NCI-H460 (cell line): ENCODE measurements around the gene FBRSL1. TPM values are rescaled to one million over a fixed set of nuclear protein-coding genes. Genes with fewer than 3 reads are reported as not detected.

Source experiments
- DNase-seq: peaks from one replicate; pipeline ENCODE4 v3.0.0-alpha.2; 2016; ENCODE audit warnings: low read depth; ENCODE audit errors: extremely low read depth
- total RNA-seq: library from RNA; depleted of rRNA; stranded (reverse); fragments of >200 nt; shearing (Covaris generic); gene quantifications from 2 replicates; pipeline ENCODE4 v1.2.3, GENCODE V29; 2014

The FBRSL1 gene
- total RNA-seq, 1 experiment from 2014 or later = 18.2 TPM

DNA sequence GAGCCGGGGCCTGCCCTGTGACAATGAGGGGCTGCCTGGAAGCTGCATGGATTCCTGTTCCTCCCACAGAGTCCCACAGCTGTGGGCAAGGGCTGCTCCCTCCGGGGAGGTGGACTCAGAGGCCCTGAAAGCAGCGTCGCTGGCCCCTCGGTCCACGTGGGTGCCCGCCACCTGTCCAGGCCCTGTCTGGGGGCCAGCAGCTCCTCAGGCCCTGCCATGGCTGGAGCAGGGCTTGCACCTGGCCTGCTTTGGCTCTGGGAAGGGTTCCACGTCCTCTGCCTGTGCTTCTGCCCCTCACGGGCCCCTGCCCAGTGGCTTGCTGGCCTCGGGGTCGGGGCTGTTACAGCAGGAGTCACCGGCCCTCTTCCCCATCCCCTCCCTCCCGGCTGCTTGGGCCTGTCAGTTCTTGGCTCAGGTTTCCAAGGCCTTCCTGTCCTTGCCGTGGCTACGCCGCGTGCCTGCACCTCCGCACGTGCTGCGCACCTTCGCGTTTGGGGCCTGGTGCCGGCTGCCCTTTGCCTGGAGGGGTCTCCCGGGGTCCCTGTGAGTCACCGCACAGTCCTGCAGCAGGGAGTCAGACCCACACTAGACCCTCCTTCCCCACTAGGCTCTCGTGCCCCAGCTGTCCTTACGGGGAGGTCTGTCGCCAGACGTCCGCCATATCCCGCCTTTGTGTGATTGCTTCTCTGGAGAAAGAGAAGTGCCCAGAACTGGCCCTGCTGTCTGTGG lies 5.8 kb downstream of the FBRSL1 start:
- DNase-seq = no peak

DNA sequence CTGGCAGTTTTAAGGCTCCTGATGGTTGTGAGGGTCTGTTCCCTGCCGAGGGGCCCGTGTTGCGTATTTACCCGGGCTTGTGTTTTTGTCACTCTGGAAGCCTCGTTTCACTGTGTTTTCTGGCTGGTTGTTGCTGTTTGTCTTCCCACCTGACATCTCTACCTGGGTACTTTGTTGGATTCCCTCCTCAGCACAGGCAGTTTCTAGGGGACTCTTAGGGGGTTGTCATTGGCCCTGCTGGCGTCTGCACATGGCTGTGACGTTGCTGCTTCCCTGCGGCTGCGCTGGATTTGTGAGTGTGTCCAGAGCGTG lies 6.4 kb downstream of the FBRSL1 start:
- DNase-seq = no peak

DNA sequence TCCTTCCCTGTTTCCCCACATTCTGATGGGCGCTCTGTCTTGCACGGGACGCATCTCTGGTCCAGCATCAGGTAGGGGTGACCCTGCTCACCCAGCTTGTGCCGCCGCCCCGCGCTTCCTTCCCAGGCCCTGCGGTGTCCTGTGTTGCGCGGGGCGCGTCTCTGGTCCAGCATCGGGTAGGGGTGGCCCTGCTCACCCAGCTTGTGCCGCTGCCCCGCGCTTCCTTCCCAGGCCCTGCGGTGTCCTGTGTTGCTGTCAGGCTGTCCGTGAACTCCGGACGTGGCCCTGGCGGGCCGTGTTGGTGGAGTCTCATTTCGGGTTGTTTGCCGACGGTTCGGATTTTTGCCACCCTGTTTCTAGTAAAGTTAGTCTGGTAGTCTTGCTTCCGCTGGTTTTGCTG lies 6.8 kb downstream of the FBRSL1 start:
- DNase-seq = no peak

DNA sequence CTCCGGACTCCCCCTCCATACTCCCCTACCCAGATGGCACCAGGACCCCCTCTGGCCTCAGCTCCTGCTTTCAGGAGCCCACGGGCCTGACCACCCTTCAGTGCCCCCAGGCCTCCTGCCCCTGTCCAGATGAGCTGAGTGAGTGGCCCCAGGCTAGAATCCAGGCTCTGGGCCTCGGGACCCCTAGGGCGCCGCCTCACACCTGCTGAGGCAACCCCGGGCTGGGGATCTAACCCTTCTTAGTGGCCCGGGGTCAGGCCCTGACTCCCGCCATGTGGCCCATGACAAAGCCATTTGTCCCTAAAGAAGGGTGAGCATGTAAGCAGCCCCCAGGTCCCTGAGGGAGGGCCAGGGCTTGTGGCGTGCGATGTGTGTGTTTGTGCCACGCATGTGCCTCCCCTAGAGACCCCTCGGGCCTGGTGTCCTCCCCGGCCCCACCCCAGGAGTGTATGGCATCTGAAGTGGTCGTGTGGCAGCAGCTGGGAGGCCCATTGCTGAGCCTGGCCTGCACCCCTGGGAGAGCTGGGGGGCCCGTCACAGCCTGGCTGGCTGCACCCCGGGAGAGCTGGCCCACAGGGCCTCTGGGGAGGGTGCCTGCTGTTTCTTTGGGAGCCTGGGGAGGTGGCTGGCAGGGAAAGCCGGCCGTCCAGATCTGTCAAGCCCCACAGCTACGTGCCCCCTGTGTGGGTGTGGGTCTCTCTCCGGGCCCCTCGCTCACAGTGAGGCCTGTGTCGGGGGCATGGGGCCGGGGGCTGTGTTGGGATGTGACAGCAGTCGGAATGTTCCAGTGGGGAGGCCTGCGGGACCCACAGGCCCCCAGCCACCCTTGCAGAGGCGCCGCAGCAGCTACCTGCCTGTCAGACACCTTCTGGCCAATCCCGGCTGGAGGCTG lies 7.8 kb downstream of the FBRSL1 start:
- DNase-seq = no peak

DNA sequence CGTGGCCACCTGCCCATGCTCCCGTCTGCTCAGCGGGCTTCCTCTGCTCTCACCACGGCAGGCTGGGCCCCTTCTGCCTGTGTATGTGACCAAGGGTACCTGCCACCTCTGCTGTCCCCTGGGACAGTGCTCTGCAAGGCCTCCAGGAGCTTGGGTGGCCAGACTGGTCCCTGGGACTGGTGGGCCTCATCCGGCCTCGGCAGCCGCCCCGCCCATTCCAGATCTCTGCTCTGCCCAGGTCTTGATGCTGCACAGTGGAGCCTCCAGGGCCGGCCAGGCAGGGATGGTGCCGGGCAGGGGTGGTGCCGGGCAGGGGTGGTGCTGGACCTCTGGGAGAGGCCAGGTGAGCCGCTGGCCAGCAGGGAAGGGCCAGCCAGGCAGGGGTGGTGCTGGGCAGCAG lies 9.0 kb downstream of the FBRSL1 start:
- DNase-seq = no peak

DNA sequence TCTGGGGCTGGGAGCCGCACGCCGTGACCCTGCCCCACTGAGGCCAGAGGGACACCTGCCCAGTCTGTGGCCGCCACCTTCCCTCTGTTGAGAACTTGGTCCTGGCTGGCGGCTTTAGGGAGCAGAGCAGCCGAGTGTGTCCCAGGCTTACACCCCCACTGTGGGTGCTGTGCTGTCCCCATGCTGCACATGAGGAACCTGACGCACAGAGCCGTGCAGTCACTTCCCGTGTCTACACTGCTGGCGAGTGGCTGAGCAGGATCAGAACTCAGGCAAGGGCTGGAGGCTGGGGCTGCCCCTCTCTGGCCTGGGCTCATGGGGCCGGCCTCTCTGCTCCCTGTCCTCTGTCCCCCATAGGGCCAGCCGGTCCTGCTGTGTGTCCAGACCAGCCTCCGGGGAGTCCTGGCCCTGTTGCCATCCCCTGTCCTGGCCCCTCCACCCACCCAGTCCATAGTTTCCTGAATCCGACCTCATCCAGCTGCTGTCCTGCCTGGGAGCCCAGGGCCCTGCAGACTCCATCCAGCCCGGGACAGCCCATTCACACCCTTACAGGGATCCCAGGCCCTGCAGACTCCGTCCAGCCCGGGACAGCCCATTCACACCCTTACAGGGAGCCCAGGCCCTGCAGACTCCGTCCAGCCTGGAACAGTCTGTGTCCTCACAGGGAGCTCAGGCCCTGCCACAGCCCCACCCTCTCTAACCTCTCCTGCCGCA lies 10.3 kb downstream of the FBRSL1 start:
- no peak for DNase-seq

DNA sequence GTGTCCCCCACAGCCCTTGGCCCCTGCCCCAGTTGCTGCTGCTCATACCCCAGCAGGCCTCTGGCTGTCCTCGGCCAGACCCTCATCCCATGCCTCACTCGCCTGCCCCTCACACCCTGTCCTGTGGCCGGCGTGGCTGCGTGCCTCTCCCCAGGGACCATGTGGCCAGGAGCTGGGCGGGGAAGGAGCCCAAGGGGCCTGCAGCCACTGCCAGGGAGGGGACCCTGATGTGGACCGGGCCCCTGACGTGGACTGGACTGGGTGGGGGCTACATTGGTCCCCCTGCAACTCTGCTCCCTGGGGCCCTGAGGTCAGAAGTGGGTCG lies 10.9 kb downstream of the FBRSL1 start:
- DNase-seq = no peak

DNA sequence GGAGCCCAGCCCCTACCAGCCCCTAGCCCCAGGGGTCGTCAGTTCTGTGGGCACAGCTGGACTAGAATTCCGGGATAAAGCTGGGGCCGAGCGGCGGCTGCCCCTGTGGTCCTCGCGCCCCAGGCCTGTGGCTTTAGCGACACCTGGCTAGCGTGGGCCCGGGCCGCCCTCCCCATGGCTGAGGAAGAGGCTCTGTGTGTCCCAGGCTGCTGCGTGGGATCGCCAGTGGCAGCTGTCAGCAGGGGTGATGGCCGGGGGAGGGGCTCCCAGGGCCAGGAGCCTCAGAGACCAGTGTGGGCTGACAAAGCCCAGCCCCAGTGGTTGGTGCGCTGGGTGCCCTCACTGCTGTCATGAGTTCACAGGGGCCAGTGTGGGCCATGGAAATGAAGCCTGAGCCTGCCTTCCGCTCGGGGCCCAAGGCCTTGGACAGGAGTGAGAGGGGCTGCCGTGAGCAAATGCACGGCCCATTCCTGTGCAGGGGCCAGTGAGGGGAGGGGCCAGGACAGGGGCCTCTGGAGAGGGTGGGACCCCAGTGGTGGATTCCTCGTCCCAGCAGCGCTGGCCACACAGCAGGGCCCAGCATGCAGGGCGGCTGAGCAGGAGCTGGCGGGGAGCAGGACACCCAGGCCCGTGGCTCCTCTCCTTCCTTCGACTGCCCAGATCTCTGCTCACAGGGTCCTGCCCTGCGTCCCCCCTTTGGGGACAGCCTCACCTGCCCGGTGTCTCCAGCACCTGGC lies 11.4 kb downstream of the FBRSL1 start:
- DNase-seq = no peak

DNA sequence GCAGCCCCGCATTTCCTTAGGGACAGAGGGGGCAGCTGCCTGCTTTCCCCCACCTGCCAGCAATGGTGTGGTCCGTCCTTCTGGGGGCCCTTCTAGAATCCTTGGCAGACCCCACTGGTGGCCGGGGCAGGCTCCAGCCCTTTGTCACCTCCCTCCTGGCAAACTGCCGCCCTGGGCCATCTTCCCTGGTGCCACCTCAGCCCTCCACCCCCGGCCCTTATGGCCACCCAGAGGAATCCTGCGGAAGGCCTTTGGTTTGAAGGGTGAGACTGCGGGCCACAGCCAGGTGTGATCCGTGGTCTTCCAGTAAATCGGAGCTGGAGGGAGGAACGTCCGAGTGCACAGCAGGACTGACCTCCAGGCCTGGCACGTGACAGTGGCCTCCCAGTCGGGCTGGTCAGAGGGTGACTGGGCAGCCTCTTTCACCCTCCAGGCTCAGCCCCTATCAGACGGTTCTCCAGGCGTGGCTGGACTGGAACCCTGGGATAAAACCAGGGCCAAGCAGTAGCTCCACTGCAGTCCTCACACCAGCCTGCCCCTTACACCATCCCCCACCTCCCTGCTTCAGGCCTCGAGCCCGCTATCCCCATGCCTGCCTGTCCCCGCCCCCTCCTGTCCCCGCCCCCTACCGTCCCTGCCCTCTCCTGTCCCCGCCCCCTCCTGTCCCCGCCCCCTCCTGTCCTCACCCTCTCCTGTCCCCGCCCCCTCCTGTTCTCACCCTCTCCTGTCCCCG lies 12.4 kb downstream of the FBRSL1 start:
- DNase-seq = no peak

DNA sequence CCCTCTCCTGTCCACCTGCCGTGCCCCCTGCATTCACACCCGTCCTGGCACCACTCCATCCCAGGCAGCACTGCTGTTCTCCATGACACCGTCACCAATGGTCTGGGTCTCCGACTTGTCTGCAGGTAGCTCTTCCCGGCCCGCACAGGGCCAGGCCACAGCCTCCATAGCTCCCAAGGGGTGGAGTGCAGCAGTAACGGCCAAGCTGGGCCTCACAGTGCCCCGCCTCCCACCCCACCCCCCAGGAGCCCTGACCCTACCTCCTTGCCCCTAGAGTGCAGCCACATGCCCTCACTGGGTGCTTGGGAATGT lies 12.9 kb downstream of the FBRSL1 start:
- no peak for DNase-seq

DNA sequence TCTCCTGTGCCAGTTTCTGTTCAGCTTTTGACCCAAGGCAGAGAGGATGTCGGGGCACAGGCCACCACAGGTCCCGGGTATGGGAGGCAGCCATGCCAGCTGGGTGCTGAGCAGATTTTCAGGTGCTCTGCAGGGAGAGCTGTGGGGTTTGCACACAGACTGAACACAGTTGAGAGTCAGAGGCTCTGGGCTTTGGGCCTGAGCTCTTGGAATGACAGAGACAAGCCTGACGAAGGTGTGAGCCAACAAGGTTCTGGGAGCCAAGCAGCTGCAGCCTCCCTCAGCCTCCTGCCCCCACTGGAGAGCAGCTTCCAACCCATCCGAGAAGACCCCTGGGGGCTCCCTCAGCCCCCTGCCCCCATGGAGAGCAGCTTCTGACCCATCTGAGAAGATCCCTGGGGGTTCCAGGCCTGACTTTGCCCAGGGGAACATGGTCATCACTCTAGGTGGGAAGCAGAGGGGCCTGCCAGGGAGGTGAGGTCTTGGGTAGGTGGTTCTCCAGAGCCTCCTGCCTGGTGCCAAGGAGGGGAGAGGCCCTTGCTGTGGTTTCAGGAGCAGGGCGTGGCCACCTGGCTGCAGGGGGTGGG lies 13.8 kb downstream of the FBRSL1 start:
- DNase-seq = no peak

DNA sequence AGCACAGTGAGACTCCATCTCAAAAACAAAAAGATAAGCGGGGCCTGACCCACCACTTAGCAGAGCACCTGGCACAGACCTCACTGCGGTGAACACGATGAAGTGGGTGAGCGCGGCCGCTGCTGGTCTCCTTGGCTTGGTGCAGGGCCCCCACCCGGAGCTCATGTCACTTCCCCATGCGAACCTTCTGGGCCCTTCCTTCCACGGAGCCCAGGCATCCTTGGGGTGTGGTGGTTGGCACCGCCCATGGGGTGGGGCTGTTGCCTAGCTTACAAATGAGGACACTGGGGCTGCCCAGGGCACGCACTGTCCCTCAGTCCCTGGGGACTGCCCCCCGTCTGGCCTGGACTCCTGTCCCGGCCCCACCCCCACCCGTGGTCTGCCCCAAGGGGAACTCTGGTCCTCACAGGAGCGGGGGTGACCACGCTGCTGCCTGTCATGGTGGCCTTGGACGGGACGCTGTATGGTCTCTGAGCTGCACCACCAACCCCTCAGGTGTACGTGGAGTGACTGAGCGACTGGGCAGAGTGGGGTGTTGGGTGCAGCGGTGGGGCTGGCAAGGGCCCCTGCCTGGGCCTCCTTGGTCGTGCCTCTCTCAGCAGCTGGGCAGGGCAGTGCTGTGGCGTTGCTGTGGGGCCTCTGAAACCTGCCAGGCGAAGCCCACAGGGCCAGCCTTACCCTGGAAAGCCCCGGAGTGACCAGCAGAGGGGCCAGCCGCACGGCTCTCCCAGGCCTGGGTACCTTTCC lies 15.3 kb downstream of the FBRSL1 start:
- no peak for DNase-seq

DNA sequence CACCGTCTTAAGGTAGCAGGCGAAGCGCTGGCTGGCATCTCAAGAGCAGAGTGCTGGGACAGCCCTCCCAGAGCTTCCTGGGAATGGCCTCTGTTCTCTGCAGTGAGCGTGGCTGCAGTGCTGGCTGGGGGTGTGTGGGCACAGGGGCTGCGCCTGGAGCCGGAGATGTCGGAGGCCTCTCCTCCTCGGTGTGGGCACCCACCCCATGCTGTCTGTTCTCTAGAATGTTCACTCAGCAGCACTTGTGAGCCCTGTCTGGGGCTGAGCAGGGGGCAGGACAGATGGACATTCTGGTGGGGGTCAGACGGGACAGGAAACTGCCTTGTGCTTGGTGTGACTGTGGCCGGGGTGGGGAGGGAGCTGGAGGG lies 15.9 kb downstream of the FBRSL1 start:
- DNase-seq = no peak

DNA sequence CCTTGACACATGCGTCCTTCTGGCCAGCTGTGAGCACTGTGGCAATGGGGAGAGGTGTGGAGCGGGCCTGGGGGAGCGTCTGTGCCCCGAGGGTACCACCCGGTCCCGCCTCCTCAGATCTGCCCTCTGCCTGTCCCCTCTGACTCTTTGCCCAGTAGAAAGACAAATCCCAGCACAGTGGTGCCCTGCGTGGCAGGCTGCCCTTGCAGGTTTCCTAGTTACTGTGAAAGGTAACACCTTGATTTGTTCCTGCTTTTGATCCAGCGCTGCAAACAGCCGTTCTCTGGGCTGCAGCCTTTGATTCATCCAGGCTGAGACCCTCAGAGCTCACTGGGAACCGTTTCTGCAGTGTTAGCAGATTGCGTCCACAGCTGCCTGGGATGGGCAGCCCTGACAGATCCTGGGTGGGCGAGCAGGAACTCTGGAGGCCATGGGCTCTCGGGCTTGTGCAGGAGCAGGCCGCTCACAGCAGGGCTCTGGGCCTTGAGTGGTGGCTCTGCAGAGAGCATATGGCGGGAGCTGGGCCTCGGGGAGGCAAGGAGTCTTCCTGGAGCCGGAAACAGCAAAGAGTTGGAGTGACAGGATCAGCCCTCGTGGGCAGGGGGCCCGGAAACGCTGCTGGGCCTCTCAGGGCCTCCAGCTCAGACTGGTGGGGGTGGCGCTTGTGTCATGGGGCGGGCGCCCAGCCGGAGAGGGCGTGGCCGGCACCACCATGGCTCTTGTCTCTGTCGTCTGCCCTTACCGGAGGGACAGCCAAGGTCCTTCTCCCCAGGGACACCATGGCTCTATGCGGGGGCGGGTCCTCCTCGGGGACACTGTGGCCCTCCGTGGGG lies 16.6 kb downstream of the FBRSL1 start:
- DNase-seq = no peak

DNA sequence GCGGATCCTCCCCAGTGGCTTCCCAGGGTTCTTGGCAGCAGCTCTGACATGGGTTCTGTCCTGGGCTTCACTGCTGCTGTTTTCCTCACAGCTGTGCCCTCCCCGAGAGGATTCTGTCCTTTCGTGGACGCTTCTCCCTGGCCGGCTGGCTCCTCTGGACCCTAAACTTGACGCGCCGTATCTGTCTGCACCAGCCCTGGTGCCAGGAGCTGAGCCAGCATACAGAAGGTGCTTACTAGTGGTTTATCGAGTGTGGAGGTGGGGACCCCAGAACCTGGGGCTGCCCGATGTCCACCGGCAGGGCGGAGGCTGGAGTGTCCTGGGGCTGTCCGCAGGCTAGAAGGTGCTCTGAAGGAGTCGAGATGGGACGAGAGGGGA lies 17.2 kb downstream of the FBRSL1 start:
- no peak for DNase-seq

DNA sequence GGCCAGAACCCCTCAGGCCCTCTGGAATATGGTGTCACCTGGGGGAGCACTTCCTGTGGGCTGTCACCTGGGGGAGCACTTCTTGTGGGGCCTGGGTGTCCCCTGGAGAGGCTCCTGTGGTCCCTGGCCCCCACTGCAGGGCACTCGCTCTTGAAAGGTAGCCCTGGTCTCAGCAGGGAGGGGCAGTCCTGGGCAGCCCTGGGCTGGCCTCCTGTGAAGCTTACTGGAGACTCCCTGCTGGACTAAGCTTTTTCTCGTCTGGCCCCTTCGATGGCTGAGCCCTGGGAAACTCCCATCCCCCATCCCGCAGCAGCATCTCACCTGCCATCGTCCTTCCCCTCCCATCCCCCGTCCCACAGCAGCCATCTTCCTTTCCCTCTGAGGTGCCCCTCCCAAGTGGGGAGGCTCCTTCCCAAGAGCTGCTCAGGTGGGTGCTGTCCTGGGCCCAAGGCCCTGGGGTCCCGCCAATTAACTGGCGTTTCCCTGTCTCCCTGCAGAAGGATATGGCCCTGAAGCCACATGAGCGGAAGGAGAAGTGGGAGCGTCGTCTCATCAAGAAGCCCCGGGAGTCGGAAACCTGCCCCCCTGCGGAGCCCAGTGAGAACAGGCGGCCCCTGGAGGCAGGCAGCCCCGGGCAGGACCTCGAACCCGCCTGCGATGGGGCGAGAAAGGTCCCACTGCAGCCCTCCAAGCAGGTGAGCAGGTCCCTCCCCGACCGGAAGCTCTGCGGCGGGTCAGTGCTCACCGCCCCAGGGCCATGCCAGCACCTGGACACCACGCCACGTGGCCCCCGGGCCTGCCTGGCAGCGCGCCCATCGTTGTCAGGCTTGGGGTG lies 17.9 kb downstream of the FBRSL1 start:
- DNase-seq = no peak

DNA sequence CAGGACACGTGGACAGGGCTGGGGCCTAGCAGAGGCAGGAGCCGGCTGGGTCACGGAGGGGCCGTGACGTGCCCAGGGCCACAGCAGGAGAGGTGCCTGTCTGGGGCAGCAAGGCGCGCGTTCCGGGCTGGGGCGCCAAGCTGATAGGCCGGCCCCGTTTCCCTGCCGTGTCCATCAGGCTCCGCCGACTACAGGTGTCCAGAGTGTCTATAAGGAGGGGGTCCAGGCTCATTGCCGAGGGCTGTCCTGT lies 18.5 kb downstream of the FBRSL1 start:
- no peak for DNase-seq
